A172 (cell line): ENCODE data around the gene IGSF23. TPM values are rescaled to one million over a fixed set of nuclear protein-coding genes. Genes with fewer than 3 reads are reported as not detected.

ENCODE experiments used
- DNase-seq: peaks from one replicate; pipeline ENCODE4 v3.0.0-alpha.2; 2015; ENCODE audit warnings: low spot score
- total RNA-seq: library from RNA; depleted of rRNA; stranded (reverse); fragments of >200 nt; shearing (Covaris generic); gene quantifications from 2 replicates; pipeline ENCODE4 v1.2.3, GENCODE V29; 2014

Gene IGSF23
- total RNA-seq, 1 experiment from 2014 or later: not detected

GRCh38 chr19:44641501-44642265 lies 28.3 kb downstream of the IGSF23 start:
- DNase-seq: no peak

GRCh38 chr19:44642377-44642776 lies 29.0 kb downstream of the IGSF23 start:
- no peak for DNase-seq

DNA sequence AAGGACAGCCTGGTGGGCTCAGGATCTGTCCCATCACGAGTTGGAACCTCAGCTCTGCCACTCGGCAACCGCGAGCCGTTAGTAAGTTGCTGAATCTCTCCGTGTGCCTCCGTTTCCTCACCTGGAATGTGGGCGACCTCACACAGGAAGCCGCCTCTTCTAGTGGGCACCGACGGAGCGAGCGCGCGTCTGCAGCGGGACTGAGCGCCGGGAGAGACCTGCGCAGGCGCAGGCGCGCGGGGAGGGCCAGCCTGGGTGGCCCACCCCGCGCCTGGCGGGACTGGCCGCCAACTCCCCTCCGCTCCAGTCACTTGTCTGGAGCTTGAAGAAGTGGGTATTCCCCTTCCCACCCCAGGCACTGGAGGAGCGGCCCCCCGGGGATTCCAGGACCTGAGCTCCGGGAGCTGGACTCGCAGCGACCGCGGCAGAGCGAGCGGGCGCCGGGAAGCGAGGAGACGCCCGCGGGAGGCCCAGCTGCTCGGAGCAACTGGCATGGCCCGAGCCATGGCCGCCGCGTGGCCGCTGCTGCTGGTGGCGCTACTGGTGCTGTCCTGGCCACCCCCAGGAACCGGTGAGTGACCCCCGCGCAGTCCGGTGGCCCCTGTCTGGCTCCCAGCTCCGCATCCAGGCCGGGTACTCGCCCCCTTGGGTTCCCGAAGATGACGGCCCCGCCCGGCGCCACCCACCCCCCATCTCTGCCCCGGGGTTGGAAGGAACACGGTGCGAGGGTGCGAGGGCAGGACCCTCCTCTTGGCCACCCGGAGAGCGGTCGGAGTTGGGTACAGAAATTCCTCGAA lies 30.4 kb downstream of the IGSF23 start, which contains the start of gene PVR:
TSS of gene PVR (plus strand) at position 306 of the 797 bp plus-strand sequence. CDS start at position 493, 187 bp downstream.
- peak; percentile 77 for DNase-seq

DNA sequence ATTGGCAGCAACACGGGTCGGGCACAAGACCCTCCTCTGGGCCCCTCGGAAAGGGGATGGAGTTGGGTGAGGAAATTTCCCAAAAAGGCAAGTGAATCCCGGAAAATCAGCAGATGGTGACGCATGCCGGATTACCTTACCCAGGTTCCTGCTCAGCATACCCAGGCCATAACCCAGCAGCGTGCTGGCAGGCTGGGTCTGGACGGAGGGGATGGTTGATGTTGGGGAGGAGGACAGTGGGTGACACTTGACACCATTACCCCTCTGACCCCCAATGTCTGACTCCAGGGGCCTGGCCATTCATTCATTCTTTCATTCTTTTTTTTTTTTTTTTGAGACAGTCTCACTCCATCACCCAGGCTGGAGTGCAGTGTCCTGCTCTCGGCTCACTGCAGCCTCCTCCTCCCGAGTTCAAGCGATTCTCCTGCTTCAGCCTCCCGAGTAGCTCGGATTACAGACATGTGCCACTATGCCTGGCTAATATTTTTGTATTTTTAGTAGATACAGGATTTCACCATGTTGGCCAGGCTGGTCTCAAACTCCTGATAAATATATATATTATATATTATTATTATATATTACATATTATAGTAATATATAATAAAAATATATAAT lies 31.1 kb downstream of the IGSF23 start:
- DNase-seq: peak; percentile 56

DNA sequence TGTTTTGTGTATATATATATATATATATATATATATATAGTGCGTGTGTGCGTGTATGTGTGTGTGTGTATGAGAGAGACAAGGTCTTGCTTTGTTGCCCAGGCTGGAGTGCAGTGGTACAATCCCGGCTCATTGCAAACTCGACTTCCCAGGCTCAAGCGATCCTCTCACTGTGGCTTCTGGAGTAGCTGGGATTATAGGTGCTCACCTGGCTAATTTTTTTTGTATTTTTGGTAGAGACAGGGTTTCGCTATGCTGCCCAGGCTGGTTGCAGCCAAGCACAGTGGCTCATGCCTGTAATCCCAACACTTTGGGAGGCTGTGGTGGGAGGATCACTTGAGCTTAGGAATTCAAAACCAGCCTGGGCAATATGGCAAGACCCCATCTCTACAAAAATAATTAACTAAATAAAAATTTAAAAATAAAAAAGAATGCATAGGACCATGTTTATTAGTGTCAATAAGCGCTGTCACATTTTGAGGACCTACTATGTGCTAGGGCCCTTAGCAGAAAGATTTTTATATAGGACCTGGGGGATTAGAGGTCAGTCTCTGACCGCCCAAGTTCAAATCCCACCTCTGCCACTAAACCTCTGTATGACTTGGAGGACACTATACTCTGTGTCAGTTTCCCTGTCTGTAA lies 32.2 kb downstream of the IGSF23 start:
- DNase-seq: no peak

- no peak for DNase-seq
Observed at GRCh38 chr19:44646049-44646416, 32.7 kb downstream of the IGSF23 start.

- DNase-seq: no peak
Observed at GRCh38 chr19:44647144-44647543, 33.8 kb downstream of the IGSF23 start.

DNA sequence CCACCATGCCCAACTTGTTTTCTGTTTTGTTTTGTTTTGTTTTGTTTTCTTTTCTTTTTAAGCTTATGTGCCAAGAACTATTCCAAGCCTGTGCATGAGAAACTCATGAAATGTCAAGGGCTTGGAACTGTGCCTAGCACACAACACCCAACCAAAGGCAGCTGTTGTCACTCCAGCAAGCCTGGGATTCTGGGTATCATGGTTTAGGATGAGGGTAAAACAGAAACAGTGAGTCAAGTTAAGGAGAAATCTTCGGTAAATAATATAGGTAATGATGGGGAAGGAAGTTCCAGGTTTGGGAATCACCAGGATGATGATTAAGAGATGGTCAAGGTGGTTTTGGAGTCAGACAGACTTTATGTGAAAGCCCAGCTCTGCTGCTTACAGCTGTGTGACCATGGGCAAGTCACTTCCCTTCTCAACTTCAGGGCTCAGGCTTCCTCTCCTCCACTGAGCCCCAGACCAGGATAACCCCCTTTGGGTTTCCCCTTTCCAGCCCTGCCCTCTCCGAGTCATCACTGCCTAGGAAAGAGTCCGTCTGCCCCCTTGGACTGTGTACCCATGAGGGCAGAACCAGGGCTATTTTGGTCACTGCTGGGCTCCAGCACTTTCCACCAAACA lies 35.4 kb downstream of the IGSF23 start:
- no peak for DNase-seq

- DNase-seq: no peak
Observed at GRCh38 chr19:44649578-44650145, 36.3 kb downstream of the IGSF23 start.

DNA sequence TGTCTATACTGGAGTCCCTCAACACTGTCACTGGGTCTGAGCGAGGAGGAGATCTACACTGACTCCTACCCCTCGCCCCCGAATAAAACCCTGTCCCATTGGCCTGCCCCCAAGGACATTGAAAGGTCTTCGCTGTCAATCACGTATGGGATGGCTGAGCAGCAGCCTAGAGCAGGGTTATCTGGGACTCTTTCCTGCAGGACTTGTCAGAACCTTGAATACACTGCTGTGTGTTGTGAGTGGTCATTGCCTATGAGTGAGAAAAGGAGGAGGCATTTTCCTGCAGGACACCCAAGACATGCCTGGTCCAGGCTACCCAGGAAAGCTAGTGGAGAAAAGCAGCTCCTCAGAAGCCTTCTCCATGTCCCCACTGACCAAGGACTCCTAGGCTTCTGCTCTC lies 40.0 kb downstream of the IGSF23 start:
- no peak for DNase-seq

- DNase-seq: peak; percentile 73
Observed at GRCh38 chr19:44653977-44654774, 40.8 kb downstream of the IGSF23 start.

DNA sequence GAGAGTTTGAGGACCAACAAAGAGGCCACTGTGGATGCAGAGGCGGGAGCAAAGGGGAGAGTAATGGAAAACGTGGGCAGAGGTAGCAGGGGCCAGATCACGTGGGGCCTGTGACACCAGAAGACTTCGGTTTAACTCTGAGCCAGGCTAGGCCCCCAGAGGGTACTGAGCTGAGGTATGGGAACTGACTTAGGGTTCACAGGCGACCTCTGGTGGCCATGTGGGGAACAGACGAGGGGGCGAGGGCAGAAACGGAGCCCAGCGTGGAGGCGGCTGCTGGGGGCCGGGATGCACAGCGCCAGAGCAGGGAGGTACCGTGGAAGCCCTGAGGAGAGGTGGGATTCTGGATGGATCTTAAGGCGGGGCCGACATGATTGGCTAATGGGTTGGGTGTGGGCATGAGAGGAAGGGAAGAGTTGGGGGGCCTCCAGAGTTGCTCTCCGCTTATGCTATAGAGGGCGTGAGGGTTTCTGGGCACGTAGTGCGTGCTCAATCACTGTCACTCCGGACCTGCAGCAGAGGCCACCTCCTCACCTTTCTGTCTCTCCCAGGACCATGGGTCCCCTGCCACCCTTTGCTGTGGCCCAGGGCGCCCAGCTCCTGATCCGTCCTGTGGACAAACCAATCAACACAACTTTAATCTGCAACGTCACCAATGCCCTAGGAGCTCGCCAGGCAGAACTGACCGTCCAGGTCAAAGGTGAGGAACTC lies 44.0 kb downstream of the IGSF23 start:
- DNase-seq: no peak

- no peak for DNase-seq
Observed at GRCh38 chr19:44658069-44658733, 44.8 kb downstream of the IGSF23 start.

DNA sequence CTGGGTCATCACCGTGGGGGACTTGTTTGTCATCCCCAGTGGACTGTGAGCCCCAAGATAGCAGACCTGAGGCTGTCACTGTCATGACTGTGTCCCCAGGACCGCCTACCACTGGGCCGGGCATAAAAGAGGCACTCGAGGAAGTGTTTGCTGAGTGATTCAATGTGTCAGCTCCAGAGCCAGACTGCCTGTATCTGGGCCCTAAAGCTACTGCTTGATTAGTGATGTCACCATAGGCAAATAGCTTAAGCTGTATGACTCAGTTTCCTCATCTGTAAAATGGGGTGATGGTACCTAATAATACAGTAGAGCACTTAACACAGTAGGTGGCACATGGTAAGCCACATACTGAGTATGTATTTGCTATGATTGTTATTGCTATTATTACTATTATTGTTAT lies 46.7 kb downstream of the IGSF23 start:
- DNase-seq: no peak

GRCh38 chr19:44661205-44661604 lies 47.8 kb downstream of the IGSF23 start:
- no peak for DNase-seq

DNA sequence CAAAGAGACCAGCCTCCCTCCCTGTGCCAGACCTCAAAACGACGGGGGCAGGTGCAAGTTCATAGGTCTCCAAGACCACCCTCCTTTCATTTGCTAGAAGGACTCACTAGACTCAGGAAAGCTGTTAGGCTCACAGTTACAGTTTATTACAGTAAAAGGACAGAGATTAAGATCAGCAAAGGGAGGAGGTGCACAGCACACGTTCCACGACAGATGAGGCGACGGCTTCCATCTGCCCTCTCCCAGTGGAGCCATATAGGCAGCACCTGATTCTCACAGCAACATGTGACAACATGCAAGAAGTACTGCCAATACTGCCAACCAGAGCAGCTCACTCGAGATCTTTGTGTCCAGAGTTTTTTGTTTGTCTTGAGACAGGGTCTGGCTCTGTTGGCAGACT lies 48.5 kb downstream of the IGSF23 start:
- DNase-seq: no peak

- DNase-seq: peak; percentile 66
Observed at GRCh38 chr19:44662691-44663385, 49.5 kb downstream of the IGSF23 start.

- no peak for DNase-seq
Observed at GRCh38 chr19:44663996-44664395, 50.6 kb downstream of the IGSF23 start.

DNA sequence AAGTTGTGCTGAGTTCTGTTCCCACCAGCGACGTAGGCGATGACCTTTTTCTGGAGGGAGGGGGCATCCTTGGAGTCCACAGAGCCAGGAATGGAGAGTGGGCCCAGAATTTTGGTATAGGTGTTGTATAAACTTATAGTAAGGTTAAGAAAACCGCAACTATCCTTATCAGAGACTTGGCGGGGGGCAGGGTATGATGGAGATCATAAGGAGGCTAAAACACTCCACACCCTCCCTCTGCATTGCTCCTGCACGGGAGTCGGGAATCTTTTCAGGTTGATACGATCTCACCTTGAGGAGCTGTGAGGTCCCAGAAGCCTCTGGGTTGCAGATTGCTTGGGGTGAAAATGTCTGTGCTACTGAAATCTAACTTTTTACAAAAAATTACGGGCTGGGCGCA lies 51.6 kb downstream of the IGSF23 start:
- DNase-seq: no peak
